GM08714 (cell line): ENCODE measurements around the gene PCGF3.
A peak's percentile ranks its signal among the peaks of the same experiment; 100 is the strongest.
"Not testable (repeated sequence)": the region's sequence is repeated elsewhere in the genome, so short reads cannot be mapped to it uniquely, and the experiment has no call there.

ENCODE experiments used
- H3K4me3 ChIP-seq: fragments of 200-500 bp; sonication (Bioruptor generic); 2 replicates; pipeline ENCODE4 v1.5.1; 2014; ENCODE audit warnings: mild to moderate bottlenecking, low read length, inconsistent platforms
- ZNF274 ChIP-seq: IDR thresholded peaks from 2 replicates; pipeline ENCODE4 v1.6.1; 2012; ENCODE audit warnings: mild to moderate bottlenecking, low read depth, low read length

The PCGF3 gene

GRCh38 chr4:683247-683897 lies 22.3 kb upstream of the PCGF3 start:
- no peak for TF ChIP-seq ZNF274
- H3K4me3 ChIP-seq, result no peak overlapping the region

GRCh38 chr4:683982-684622 lies 21.5 kb upstream of the PCGF3 start:
- no peak for TF ChIP-seq ZNF274
- no peak overlapping the region for H3K4me3 ChIP-seq

DNA sequence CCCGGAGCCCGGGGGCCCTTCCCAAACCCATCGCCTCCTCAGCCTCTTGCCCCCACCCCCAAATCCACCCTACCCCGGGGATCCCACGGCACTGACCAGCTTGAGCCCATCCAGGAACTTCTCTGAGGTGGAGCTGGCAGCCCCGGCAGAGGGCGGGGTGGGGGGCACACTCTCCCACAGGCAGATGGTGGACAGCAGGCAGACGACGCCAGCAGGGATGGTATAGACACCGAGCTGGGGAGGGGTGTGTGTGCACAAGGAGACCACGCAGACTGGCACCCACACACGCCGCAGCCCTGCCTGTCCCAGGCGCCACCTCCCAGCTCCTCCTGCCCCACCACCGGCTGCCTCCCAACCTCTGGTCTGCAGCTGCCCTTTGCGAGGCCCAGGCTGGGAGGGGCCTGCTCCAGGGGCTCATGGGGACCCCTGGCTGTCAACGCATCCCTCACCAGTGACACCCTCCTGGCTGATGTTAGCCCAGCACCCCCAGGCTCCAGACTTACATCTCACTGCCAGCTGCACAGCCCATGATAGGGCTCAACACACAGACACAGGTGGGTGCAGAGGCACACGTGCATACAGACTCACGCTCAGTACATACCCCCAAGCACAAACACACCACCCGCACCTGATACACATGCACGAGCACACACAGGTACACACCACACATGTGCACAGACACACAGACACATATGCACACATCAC lies 20.9 kb upstream of the PCGF3 start:
- no peak overlapping the region for H3K4me3 ChIP-seq
- TF ChIP-seq ZNF274, result no peak

DNA sequence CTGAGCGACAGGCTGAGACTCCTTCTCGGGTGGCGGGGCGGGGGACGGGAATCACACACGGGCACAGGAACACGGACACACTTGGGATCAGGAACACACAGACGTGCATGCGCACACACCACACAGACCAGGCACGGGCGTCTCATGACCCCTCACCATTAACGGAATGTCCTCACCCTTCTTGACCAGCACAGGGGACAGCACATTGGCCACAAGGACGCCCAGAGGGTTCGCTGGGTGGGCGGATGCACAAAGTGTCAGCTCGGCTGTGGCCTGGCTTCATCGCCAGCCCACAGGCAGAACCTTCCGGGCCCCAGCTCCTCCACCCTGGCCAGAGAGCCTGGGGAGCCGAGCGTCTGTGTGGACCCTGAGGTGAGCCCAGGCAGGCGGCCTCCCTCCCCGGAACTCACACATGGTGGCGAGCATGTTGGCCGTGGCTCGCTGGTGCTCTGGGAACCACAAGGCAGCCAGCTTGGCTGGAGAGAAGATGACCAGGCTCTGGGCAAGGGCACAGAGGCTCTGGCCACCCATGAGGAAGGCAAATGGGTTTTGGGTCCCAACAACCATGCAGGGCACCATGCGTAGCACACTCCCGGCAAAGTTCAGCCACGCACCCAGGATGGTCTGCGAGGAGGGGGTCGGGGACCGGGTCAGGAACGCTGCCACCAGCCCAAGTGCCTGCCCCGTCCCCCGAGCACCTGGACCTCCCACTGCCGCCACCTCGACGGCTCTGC lies 19.8 kb upstream of the PCGF3 start:
- no peak for TF ChIP-seq ZNF274
- H3K4me3 ChIP-seq, result no peak overlapping the region

DNA sequence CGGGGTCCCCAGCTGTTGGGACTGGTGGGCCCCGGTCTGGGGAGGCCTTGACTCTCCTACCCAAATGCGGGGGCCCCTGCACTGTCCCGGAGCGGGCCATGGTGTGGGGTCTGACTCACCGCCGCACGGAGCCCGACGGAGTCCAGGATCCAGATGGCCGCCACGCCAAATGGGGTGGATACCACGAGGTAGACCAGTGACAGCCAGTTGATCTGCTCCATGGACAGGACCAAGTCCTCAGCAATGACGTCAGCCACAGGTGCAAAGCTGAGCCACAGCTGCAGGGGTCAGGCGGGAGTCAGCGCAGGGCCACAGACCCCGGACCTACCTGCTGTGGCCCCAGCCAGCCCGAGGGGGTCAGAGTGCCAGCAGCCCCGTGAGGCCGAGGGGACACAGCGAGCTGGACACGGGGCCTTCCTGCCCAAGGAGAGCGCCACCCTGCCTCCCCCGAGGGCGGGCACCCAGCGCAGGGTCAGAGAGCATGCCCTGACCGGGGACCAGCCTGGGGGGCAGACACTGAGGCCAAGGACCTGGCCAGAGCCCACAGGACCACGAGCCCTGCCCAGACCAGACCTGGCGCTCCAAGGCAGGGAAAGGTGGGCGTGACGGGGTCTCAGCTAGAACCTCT lies 19.1 kb upstream of the PCGF3 start:
- H3K4me3 ChIP-seq, result no peak overlapping the region
- no peak for TF ChIP-seq ZNF274

- no peak for TF ChIP-seq ZNF274
- H3K4me3 ChIP-seq, result no peak overlapping the region
Observed at GRCh38 chr4:687048-687970, 18.3 kb upstream of the PCGF3 start.

- TF ChIP-seq ZNF274, result no peak
- no peak overlapping the region; the same call in 1 of the 2 replicates for H3K4me3 ChIP-seq
Observed at GRCh38 chr4:687971-688853, 17.4 kb upstream of the PCGF3 start.

DNA sequence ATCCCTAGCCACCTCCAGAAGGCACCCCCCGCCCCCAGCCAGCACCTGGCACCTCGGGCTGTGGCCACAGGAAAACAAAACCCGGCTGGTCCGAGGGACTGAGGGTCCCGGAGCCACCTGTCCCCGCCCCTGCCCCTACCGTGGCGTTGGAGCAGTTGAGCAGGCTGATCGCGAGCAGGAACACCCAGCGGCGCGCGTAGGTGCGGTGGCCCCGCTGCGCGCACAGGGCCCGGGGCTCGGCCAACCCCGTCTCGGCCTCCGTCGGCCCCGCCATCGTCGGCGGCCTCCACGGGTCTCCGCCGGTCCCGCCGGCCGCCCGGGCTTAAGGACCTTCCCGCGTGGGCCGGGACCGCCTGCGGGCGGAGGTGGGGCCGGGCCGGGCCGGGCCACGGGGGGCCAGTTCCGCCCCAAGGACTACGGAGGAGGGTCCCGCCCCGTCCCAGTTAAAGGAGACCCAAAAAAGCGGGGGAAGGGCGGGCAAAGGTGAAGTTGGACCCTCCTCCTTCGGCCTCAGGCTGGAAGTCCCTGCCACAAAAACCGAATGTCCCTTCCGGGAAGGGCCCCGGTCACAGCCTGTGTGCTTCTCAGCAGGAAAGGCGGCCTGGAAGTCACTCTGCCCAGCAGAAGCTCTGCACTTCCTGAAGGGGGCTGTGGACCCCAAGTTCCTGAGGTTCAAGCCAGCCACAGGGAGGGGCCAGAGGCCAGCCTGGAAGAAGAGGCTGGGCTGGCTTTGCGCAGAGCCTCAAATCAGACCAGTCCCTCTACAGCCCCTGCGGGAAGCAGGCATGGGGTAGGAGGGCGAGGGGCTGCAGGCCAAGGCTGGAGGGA lies 16.6 kb upstream of the PCGF3 start, which contains the start of gene SLC49A3:
Gene SLC49A3, minus strand, starts transcription at position 298 of the 828 bp plus-strand sequence. Its CDS starts 24 bp downstream, at position 274.
- no peak for TF ChIP-seq ZNF274
- peak within 1 kb of the TSS; percentile 1; the same call in 1 of the 2 replicates for H3K4me3 ChIP-seq

DNA sequence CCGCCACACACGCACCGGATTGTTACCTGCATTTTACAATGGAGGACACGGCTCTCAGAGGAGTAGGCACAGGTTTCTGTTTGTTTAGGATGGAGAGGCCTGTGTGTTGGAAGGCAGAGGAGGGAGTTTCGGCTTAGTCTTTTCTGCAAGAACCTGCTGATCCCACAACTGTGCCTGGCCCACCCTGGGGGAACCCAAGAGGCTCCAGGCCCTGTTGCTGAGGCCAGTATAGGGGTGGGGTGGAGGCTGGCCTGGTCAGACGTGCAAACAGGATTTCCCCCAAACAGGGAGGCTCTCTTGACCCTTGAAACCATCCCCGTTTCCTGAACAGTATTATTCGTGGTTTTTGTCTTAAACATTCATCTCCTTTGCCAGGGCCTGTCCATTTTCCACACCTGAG lies 15.9 kb upstream of the PCGF3 start:
- no peak for TF ChIP-seq ZNF274
- H3K4me3 ChIP-seq, result peak overlapping the region; percentile 1; the same call in 1 of the 2 replicates

DNA sequence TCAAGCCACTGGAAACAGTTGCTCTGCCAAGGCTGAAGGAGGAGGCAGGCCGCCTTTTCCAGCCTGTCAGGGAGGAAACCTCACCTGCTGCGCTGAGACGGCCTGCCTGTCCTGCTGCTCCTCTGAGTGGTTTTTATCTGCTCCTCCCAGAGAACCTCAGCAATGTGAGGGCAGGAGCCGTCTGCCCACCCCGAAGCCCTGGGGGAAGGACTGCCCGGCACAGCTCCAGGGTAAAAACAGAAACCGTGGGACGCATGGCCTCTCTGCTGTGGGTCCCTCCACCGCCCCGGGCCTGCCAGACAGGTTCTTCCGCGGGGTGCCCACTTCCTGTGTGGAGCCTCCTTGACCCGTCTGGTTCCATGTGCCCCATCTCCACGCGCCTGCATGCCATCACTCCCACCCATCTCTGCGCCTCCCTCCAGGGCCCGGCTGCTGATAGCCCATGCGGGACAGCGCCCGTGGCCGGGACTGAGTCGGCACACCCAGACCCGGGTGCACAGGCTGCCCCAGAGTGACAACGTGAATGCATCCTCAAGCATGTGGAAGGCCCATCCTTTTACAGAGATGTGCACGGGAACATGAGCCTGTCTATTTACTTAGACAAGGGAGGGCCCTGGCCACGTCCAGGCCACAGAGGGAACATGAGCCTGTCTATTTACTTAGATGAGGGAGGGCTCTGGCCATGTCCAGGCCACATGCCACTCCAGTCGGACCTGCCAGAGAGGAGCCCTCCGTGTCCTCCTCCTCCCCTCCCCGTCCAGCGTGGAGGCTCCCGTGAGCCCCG lies 12.7 kb upstream of the PCGF3 start:
- H3K4me3 ChIP-seq, result no peak overlapping the region

DNA sequence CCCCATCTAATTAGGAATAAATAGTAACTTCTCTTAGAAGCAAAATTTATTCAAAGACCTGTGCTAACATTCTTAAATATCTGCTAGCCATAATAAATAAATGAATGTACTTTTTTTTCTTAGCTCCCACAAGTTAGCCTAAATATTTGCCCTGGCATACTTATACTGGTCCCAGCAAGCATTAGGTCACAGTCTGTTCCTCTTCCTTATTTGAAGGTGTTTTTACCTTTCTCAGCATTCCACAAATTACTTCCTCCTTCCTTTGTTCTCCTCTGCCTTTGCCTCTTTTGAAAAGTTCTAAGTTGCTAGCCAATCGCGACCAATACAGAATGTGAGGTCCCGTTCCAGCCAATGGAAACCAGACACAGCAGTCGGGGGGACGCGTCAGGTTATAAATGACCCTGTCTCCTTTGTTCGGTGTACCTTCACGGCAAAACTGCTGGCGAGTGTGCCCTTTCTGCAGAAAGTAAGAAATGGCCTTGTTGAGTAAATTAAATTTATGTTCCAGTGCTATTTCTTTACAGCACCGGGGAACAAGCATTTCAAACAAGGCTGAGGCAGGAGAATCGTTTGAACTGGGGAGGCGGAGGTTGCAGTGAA lies 11.2 kb upstream of the PCGF3 start:
- H3K4me3 ChIP-seq, result not testable (repeated sequence)

More for the DNA sequence above, 12.7 kb upstream of the PCGF3 start:
- TF ChIP-seq ZNF274, result no peak
